Smooth muscle cell (in vitro differentiated cells): Measurements from ENCODE around the gene ZNF346. TPM values are rescaled to one million over a fixed set of nuclear protein-coding genes. Genes with fewer than 3 reads are reported as not detected.

ENCODE experiments used
- DNase-seq: peaks from one replicate; lab custom pipeline; 2025; ENCODE audit not compliant: unreplicated experiment; lab: John Stamatoyannopoulos, UW
- H2AFZ ChIP-seq: fragments of 200-600 bp; sonication (generic); 2 replicates; pipeline ENCODE4 v1.6.0; 2016; ENCODE audit warnings: antibody characterized with exemption, low read depth, mild to moderate bottlenecking
- H3F3A ChIP-seq: fragments of 200-600 bp; sonication (generic); 2 replicates; pipeline ENCODE4 v1.6.0; 2017; ENCODE audit warnings: antibody characterized with exemption, low read depth
- H3K27ac ChIP-seq: fragments of 200-600 bp; sonication (generic); 2 replicates; pipeline ENCODE4 v1.5.1; 2016; ENCODE audit warnings: low read depth, mild to moderate bottlenecking
- H3K27me3 ChIP-seq: fragments of 200-600 bp; sonication (generic); 2 replicates; pipeline ENCODE4 v1.6.1; 2016; ENCODE audit warnings: low read depth, mild to moderate bottlenecking
- H3K36me3 ChIP-seq: fragments of 200-600 bp; sonication (generic); 2 replicates; pipeline ENCODE4 v1.5.1; 2016; ENCODE audit warnings: low read depth
- H3K4me1 ChIP-seq: fragments of 200-600 bp; sonication (generic); 2 replicates; pipeline ENCODE4 v1.5.1; 2016; ENCODE audit warnings: low read depth
- H3K4me2 ChIP-seq: fragments of 200-600 bp; sonication (generic); 2 replicates; pipeline ENCODE4 v1.6.0; 2016; ENCODE audit warnings: mild to moderate bottlenecking
- H3K4me3 ChIP-seq: fragments of 200-600 bp; sonication (generic); 2 replicates; pipeline ENCODE4 v1.5.1; 2016; ENCODE audit warnings: mild to moderate bottlenecking
- H3K79me2 ChIP-seq: fragments of 200-600 bp; sonication (generic); 2 replicates; pipeline ENCODE4 v1.6.0; 2016; ENCODE audit warnings: low read depth, mild to moderate bottlenecking
- H3K9ac ChIP-seq: fragments of 200-600 bp; sonication (generic); 2 replicates; pipeline ENCODE4 v1.6.0; 2016; ENCODE audit warnings: low read depth
- H3K9me3 ChIP-seq: fragments of 200-600 bp; sonication (generic); replicated peaks from 2 replicates; pipeline ENCODE4 v1.5.1; 2016; ENCODE audit warnings: low read depth
- H4K20me1 ChIP-seq: fragments of 200-600 bp; sonication (generic); 2 replicates; pipeline ENCODE4 v1.6.0; 2016; ENCODE audit warnings: low read depth
- CTCF ChIP-seq: fragments of 200-600 bp; sonication (generic); IDR thresholded peaks from 2 replicates; pipeline ENCODE4 v1.5.1; 2017; ENCODE audit warnings: borderline replicate concordance, mild to moderate bottlenecking, antibody characterized with exemption; ENCODE audit not compliant: insufficient read depth, poor library complexity, severe bottlenecking
- whole genome bisulfite sequencing: methylation state at CpG from one replicate; pipeline ENCODE4 v1.1.7; 2016; ENCODE audit warnings: low lambda C conversion rate; 5-methylcytosine and 5-hydroxymethylcytosine counted together
- polyA plus RNA-seq: library from polyadenylated mRNA; unstranded; fragments of >200 nt; fragmentation: Nextera tagmentation; extraction: Ambion mirVana; gene quantifications from 2 replicates; pipeline ENCODE4 v1.2.1, GENCODE V29; 2016
- total RNA-seq: library from RNA; depleted of rRNA; stranded (reverse); fragments of >200 nt; gene quantifications from 2 replicates; pipeline ENCODE4 v1.2.3, GENCODE V29; 2014

Gene ZNF346
- total and polyA plus RNA-seq, 2 experiments from 2014 or later, result 6.9 to 14.8 TPM

DNA sequence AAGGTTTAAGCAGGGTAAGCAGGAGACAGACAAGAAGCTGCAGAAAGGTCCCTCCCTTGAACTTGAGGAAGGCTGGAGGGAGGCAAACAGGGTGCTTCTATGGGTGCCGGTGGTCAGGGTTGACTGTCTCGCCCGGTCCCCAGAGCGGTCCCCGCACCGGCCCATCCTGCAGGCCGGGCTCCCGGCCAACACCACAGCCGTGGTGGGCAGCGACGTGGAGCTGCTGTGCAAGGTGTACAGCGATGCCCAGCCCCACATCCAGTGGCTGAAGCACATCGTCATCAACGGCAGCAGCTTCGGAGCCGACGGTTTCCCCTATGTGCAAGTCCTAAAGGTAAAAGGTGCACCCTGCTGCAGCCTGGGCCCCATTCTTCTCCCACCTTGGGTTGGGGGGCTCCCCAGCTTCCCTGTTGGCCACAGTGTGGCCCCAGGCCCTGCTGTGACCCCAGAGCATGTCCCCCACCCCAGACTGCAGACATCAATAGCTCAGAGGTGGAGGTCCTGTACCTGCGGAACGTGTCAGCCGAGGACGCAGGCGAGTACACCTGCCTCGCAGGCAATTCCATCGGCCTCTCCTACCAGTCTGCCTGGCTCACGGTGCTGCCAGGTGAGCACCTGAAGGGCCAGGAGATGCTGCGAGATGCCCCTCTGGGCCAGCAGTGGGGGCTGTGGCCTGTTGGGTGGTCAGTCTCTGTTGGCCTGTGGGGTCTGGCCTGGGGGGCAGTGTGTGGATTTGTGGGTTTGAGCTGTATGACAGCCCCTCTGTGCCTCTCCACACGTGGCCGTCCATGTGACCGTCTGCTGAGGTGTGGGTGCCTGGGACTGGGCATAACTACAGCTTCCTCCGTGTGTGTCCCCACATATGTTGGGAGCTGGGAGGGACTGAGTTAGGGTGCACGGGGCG, 69.9 kb downstream of the ZNF346 start:
- Histone ChIP-seq H3K79me2 (no peaks in the 10 kb centered on the region), H3K27me3 (no peaks in the 10 kb centered on the region), H3K9me3 (no peaks in the 10 kb centered on the region), H3F3A (no peaks in the 10 kb centered on the region), H3K36me3 (no peaks in the 10 kb centered on the region), H2AFZ (no peak overlapping the region), H3K9ac (no peak overlapping the region), H3K4me3 (no peak overlapping the region), H3K4me1 (peaks cover 5% of the 10 kb centered on the region), H3K4me2 (no peak overlapping the region), H3K27ac (no peak overlapping the region), H4K20me1 (no peaks in the 10 kb centered on the region)
- WGBS, result 94% methylated on average over 32 of the region's 32 CpGs
- no peak for TF ChIP-seq CTCF
- no peak for DNase-seq

GRCh38 chr5:177093082-177093712, 70.7 kb downstream of the ZNF346 start:
- no peak overlapping the region for H3K4me2 ChIP-seq
- 94% methylated on average over 21 of the region's 40 CpGs for WGBS
- H2AFZ ChIP-seq, result no peak overlapping the region
- no peaks in the 10 kb centered on the region for H3K79me2 ChIP-seq
- no peak for DNase-seq
- no peaks in the 10 kb centered on the region for H4K20me1 ChIP-seq
- no peaks in the 10 kb centered on the region for H3K9me3 ChIP-seq
- no peaks in the 10 kb centered on the region for H3F3A ChIP-seq
- H3K27me3 ChIP-seq, result no peaks in the 10 kb centered on the region
- no peak overlapping the region for H3K9ac ChIP-seq
- H3K36me3 ChIP-seq, result no peaks in the 10 kb centered on the region
- no peak overlapping the region for H3K27ac ChIP-seq
- H3K4me3 ChIP-seq, result no peak overlapping the region
- TF ChIP-seq CTCF, result no peak
- H3K4me1 ChIP-seq, result peaks cover 5% of the 10 kb centered on the region

DNA sequence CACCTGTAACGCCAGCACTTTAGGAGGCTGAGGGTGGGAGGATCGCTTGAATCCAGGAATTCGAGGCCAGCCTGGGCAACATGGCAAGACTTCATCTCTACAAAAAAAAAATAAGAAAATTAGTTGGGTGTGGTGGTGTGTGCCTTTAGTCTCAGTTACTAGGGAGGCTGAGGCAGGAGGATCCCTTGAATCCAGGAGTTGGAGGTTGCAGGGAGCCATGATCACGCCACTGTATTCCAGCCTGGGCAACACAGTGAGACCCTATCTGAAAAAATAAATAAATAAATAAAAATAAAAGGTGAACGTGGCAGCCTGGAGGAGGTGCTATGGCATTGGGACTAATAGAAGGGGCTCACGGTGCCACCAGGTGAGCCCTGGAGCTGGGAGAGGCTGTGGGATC, 71.3 kb downstream of the ZNF346 start:
- H3K36me3 ChIP-seq, result no peaks in the 10 kb centered on the region

More for the DNA sequence above, 71.3 kb downstream of the ZNF346 start:
- 96% methylated on average over 6 of the region's 6 CpGs for WGBS
- no peak for TF ChIP-seq CTCF
- Histone ChIP-seq H4K20me1 (no peaks in the 10 kb centered on the region), H3K9me3 (no peaks in the 10 kb centered on the region), H3K4me1 (peaks cover 5% of the 10 kb centered on the region), H3K79me2 (no peaks in the 10 kb centered on the region), H2AFZ (no peak overlapping the region), H3K4me3 (no peak overlapping the region), H3K9ac (no peak overlapping the region), H3K4me2 (no peak overlapping the region), H3K27me3 (no peaks in the 10 kb centered on the region), H3K27ac (no peak overlapping the region), H3F3A (no peaks in the 10 kb centered on the region)
- no peak for DNase-seq
